Tibial nerve (tissue), 4 donors: ENCODE data around the gene GALNT1. TPM values are rescaled to one million over a fixed set of nuclear protein-coding genes. Genes with fewer than 3 reads are reported as not detected.
"Not testable (repeated sequence)": the region's sequence is repeated elsewhere in the genome, so short reads cannot be mapped to it uniquely, and the experiment has no call there.

Experiments
- DNase-seq, 2 donors: peaks; one replicate each; pipeline ENCODE4 v3.0.0-alpha.2; 2019; ENCODE audit warnings: low spot score in 2 of 2
- H3K27ac ChIP-seq, 4 donors: fragments of 200-600 bp; sonication (generic) in 3 of 4; one replicate each; pipeline ENCODE4 v1.5.1; 2017 to 2019; ENCODE audit warnings: mild to moderate bottlenecking in 1 of 4
- H3K27me3 ChIP-seq, 2 donors: fragments of 200-600 bp; sonication (generic) in 1 of 2; one replicate each; pipeline versions ENCODE4 v1.5.1 to v1.6.0; 2017 to 2019
- H3K36me3 ChIP-seq, 3 donors: fragments of 200-600 bp; sonication (generic); one replicate each; pipeline ENCODE4 v1.5.1; 2018 to 2019
- H3K4me1 ChIP-seq, 4 donors: fragments of 200-600 bp; sonication (generic) in 3 of 4; one replicate each; pipeline ENCODE4 v1.5.1; 2017 to 2019
- H3K4me3 ChIP-seq, 4 donors: fragments of 200-600 bp; sonication (generic) in 3 of 4; one replicate each; pipeline ENCODE4 v1.5.1; 2017 to 2019; ENCODE audit warnings: mild to moderate bottlenecking in 1 of 4, moderate library complexity in 1 of 4
- H3K9me3 ChIP-seq, 4 donors: fragments of 200-600 bp; sonication (generic) in 3 of 4; one replicate each; pipeline ENCODE4 v1.5.1; 2017 to 2019
- CTCF ChIP-seq, 5 experiments: fragments of 200-600 bp in 3 of 5; fragments of 450-650 bp in 2 of 5; sonication (generic) in 3 of 5; IDR thresholded peaks; one replicate each; pipeline ENCODE4 v1.5.1; 2016 to 2019; ENCODE audit warnings: antibody characterized with exemption in 5 of 5, mild to moderate bottlenecking in 3 of 5, moderate library complexity in 2 of 5
- EP300 ChIP-seq, 2 donors: sonication (generic); formaldehyde crosslinking; IDR thresholded peaks; one replicate each; pipeline ENCODE4 v1.6.1; 2017; ENCODE audit warnings: antibody characterized with exemption in 2 of 2, mild to moderate bottlenecking in 1 of 2
- POLR2A ChIP-seq, 2 donors: fragments of 450-650 bp; IDR thresholded peaks; one replicate each; pipeline ENCODE4 v1.6.1; 2017; ENCODE audit warnings: antibody characterized with exemption in 2 of 2, mild to moderate bottlenecking in 2 of 2, moderate library complexity in 2 of 2
- WGBS, 2 donors: methylation state at CpG; one replicate each; pipeline ENCODE4 v1.1.5; 2018; 5-methylcytosine and 5-hydroxymethylcytosine counted together
- total RNA-seq, 4 donors: library from RNA; depleted of rRNA; stranded (reverse); fragments of >200 nt; gene quantifications; one replicate each; pipeline ENCODE4 v1.1.0, GENCODE V29; 2016

Gene GALNT1
- total RNA-seq, 4 donors from 2014 or later = 24.3 to 37.5 (median 27.0) TPM

- Histone ChIP-seq H3K36me3 (no peaks in the 10 kb centered on the region), H3K9me3 (no peaks in the 10 kb centered on the region), H3K4me3 (no peak overlapping the region), H3K27me3 (no peaks in the 10 kb centered on the region), H3K27ac (no peak overlapping the region), H3K4me1 (no peaks in the 10 kb centered on the region)
- TF ChIP-seq EP300 (IDR thresholded peaks at IDR 0.05) = no peak
- TF ChIP-seq POLR2A (IDR thresholded peaks at IDR 0.05) = no peak
- no peak for TF ChIP-seq CTCF (IDR thresholded peaks at IDR 0.05)
- WGBS, 2 donors = 62 to 83% methylated on average over 1 of the region's 1 CpG
- DNase-seq = no peak
Observed at GRCh38 chr18:35549564-35549963, 32.0 kb upstream of the GALNT1 start.

- no peaks in the 10 kb centered on the region for H3K36me3 ChIP-seq
- no peak overlapping the region for H3K4me3 ChIP-seq
- no peaks in the 10 kb centered on the region for H3K9me3 ChIP-seq
- TF ChIP-seq CTCF (IDR thresholded peaks at IDR 0.05) (no peak), EP300 (IDR thresholded peaks at IDR 0.05) (no peak), POLR2A (IDR thresholded peaks at IDR 0.05) (no peak)
- DNase-seq = no peak
- WGBS, 2 donors = 51 to 64% methylated on average over 2 of the region's 2 CpGs
- no peak overlapping the region for H3K27ac ChIP-seq
- H3K27me3 ChIP-seq = no peaks in the 10 kb centered on the region
- no peaks in the 10 kb centered on the region for H3K4me1 ChIP-seq
Observed at GRCh38 chr18:35553300-35553699, 28.2 kb upstream of the GALNT1 start.

- H3K27ac ChIP-seq, H3K4me1 ChIP-seq, H3K9me3 ChIP-seq, DNase-seq, H3K27me3 ChIP-seq, H3K4me3 ChIP-seq, H3K36me3 ChIP-seq: not testable (repeated sequence)
- 96 to 98% methylated on average over 5 of the region's 5 CpGs for WGBS, 2 donors
Observed at GRCh38 chr18:35555538-35555937, 26.0 kb upstream of the GALNT1 start.

GRCh38 chr18:35559867-35560266 lies 21.7 kb upstream of the GALNT1 start:
- Histone ChIP-seq H3K9me3 (no peaks in the 10 kb centered on the region), H3K36me3 (no peaks in the 10 kb centered on the region), H3K4me1 (no peaks in the 10 kb centered on the region), H3K27me3 (no peaks in the 10 kb centered on the region), H3K27ac (no peak overlapping the region), H3K4me3 (no peak overlapping the region)
- DNase-seq = no peak
- TF ChIP-seq POLR2A (IDR thresholded peaks at IDR 0.05) (no peak), CTCF (IDR thresholded peaks at IDR 0.05) (no peak), EP300 (IDR thresholded peaks at IDR 0.05) (no peak)

- TF ChIP-seq CTCF (IDR thresholded peaks at IDR 0.05) = no peak
- no peak for TF ChIP-seq POLR2A (IDR thresholded peaks at IDR 0.05)
- no peak for TF ChIP-seq EP300 (IDR thresholded peaks at IDR 0.05)
- Histone ChIP-seq H3K27me3 (no peaks in the 10 kb centered on the region), H3K36me3 (no peaks in the 10 kb centered on the region), H3K9me3 (no peaks in the 10 kb centered on the region), H3K4me3 (no peak overlapping the region), H3K27ac (no peak overlapping the region), H3K4me1 (no peaks in the 10 kb centered on the region)
- 73 to 80% methylated on average over 3 of the region's 3 CpGs for WGBS, 2 donors
- DNase-seq = no peak
Observed at GRCh38 chr18:35564795-35565453, 16.6 kb upstream of the GALNT1 start.

- 93 to 94% methylated on average over 4 of the region's 4 CpGs for WGBS, 2 donors
- no peak overlapping the region for H3K4me3 ChIP-seq
Observed at GRCh38 chr18:35566019-35566418, 15.5 kb upstream of the GALNT1 start.

More at GRCh38 chr18:35566019-35566418, 15.5 kb upstream of the GALNT1 start:
- DNase-seq = no peak
- TF ChIP-seq EP300 (IDR thresholded peaks at IDR 0.05) (no peak), POLR2A (IDR thresholded peaks at IDR 0.05) (no peak), CTCF (IDR thresholded peaks at IDR 0.05) (no peak)
- no peaks in the 10 kb centered on the region for H3K9me3 ChIP-seq
- no peak overlapping the region for H3K27ac ChIP-seq
- no peaks in the 10 kb centered on the region for H3K4me1 ChIP-seq
- H3K27me3 ChIP-seq = no peaks in the 10 kb centered on the region
- H3K36me3 ChIP-seq = no peaks in the 10 kb centered on the region
